HL-60 (cell line): Measurements from ENCODE around the gene SPTBN1.

Source experiments
- POLR2AphosphoS5 ChIP-seq: IDR thresholded peaks from 2 replicates; pipeline ENCODE4 v1.6.1; 2012; ENCODE audit warnings: low read depth
- REST ChIP-seq: IDR thresholded peaks from 2 replicates; pipeline ENCODE4 v1.6.1; 2012; ENCODE audit warnings: low read depth; ENCODE audit not compliant: insufficient replicate concordance
- TF ChIP-seq, protein P1 (sequence below): IDR thresholded peaks from one replicate; pipeline ENCODE4 v1.5.1; 2011; ENCODE audit warnings: low read length, control low read depth, inconsistent platforms; ENCODE audit not compliant: insufficient read depth

- TF ChIP-seq, protein P1, sequence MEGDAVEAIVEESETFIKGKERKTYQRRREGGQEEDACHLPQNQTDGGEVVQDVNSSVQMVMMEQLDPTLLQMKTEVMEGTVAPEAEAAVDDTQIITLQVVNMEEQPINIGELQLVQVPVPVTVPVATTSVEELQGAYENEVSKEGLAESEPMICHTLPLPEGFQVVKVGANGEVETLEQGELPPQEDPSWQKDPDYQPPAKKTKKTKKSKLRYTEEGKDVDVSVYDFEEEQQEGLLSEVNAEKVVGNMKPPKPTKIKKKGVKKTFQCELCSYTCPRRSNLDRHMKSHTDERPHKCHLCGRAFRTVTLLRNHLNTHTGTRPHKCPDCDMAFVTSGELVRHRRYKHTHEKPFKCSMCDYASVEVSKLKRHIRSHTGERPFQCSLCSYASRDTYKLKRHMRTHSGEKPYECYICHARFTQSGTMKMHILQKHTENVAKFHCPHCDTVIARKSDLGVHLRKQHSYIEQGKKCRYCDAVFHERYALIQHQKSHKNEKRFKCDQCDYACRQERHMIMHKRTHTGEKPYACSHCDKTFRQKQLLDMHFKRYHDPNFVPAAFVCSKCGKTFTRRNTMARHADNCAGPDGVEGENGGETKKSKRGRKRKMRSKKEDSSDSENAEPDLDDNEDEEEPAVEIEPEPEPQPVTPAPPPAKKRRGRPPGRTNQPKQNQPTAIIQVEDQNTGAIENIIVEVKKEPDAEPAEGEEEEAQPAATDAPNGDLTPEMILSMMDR, result no peak
- TF ChIP-seq REST (peak; percentile 61), POLR2AphosphoS5 (peak; percentile 63)
These were observed 101.6 kb downstream of the SPTBN1 start for GRCh38 chr2:54557601-54558187.
